K562 (cell line): ENCODE results near the gene CPSF7. TPM values are rescaled to one million over a fixed set of nuclear protein-coding genes. Genes with fewer than 3 reads are reported as not detected.

Source experiments
- ARNT ChIP-seq, 2 experiments: fragments of 450-650 bp; IDR thresholded peaks; 2 replicates each; pipeline ENCODE4 v1.6.1; 2016; ENCODE audit warnings: mild to moderate bottlenecking in 1 of 2
- CEBPG ChIP-seq, 3 experiments: fragments of 200-800 bp in 1 of 3; sonication (Bioruptor generic) in 1 of 3; sonication (generic) in 1 of 3; formaldehyde crosslinking in 1 of 3; IDR thresholded peaks in 2 of 3; conservative IDR thresholded peaks in 1 of 3; 2 replicates each; pipeline versions ENCODE4 v1.6.1 to v1.8.0; 2016 to 2022; ENCODE audit warnings: missing compliant biosample characterization in 2 of 3, missing genetic modification characterization in 2 of 3, mild to moderate bottlenecking in 1 of 3, missing genetic modification reagents in 1 of 3
- CHCHD3 ChIP-seq: fragments of 250-450 bp; sonication (Bioruptor Pico); IDR thresholded peaks from 2 replicates; pipeline ENCODE4 v2.1.2; 2022; ENCODE audit warnings: mild to moderate bottlenecking
- HIVEP1 ChIP-seq: fragments of 250-450 bp; sonication (Bioruptor Pico); IDR thresholded peaks from 2 replicates; pipeline ENCODE4 v1.4.0; 2020; ENCODE audit warnings: mild to moderate bottlenecking
- LARP7 ChIP-seq: fragments of 450-650 bp; IDR thresholded peaks from 2 replicates; pipeline ENCODE4 v1.6.1; 2016
- MBD1 ChIP-seq: fragments of 250-450 bp; sonication (Bioruptor Pico); IDR thresholded peaks from 2 replicates; pipeline ENCODE4 v1.8.0; 2022; ENCODE audit warnings: inconsistent platforms
- MGA ChIP-seq: fragments of 450-650 bp; IDR thresholded peaks from 2 replicates; pipeline ENCODE4 v1.6.1; 2016; ENCODE audit warnings: mild to moderate bottlenecking, moderate library complexity
- PHF21A ChIP-seq: fragments of 450-650 bp; IDR thresholded peaks from 2 replicates; pipeline ENCODE4 v1.6.1; 2017; ENCODE audit warnings: low read depth, borderline replicate concordance
- PREB ChIP-seq: sonication (generic); formaldehyde crosslinking; IDR thresholded peaks from 2 replicates; pipeline ENCODE4 v1.8.1; 2023; ENCODE audit warnings: mild to moderate bottlenecking, missing genetic modification reagents
- ZFP1 ChIP-seq: fragments of 450-650 bp; formaldehyde crosslinking; IDR thresholded peaks from 2 replicates; pipeline ENCODE4 v1.4.0; 2020; ENCODE audit warnings: mild to moderate bottlenecking, mixed read lengths
- ZNF766 ChIP-seq: fragments of 200-800 bp; sonication (Bioruptor generic); conservative IDR thresholded peaks from 2 replicates; pipeline ENCODE4 v1.6.1; 2016; ENCODE audit warnings: missing genetic modification characterization, missing compliant biosample characterization
- ZNF778 ChIP-seq: fragments of 450-650 bp; formaldehyde crosslinking; IDR thresholded peaks from 2 replicates; pipeline ENCODE4 v1.4.0; 2020; ENCODE audit warnings: mild to moderate bottlenecking, moderate library complexity
- ZNF830 ChIP-seq: fragments of 250-450 bp; sonication (Bioruptor Pico); IDR thresholded peaks from 2 replicates; pipeline ENCODE4 v1.5.0; 2021; ENCODE audit warnings: mild to moderate bottlenecking
- polyA plus RNA-seq, 8 experiments: library from polyadenylated mRNA; depleted of rRNA in 4 of 8; stranded (reverse) in 5 of 8; unstranded in 3 of 8; fragments of >200 nt; fragmentation: Nextera tagmentation in 2 of 8; fragmentation: Illumina TruSeq in 1 of 8; extraction: Ambion mirVana in 2 of 8; extraction: Trizol in 1 of 8; gene quantifications; 2 replicates each; pipeline versions ENCODE4 v1.2.1 to v1.2.3, GENCODE V29; 2011 to 2014; ENCODE audit warnings: inconsistent platforms in 1 of 8, missing spikeins in 1 of 8
- total RNA-seq, 7 experiments: library from RNA; depleted of rRNA in 6 of 7; stranded (reverse); fragments of >200 nt in 6 of 7; fragmentation: Illumina TruSeq in 2 of 7; extraction: Trizol in 2 of 7; gene quantifications; 2 replicates each; pipeline versions ENCODE4 v1.2.1 to v1.2.3, GENCODE V29; 2011 to 2021; ENCODE audit warnings: low replicate concordance in 1 of 7

CPSF7 gene
- total and polyA plus RNA-seq, 9 of the 15 experiments (the other 6 are each of a cell fraction or from before 2014, with no cell fraction given) = 14.8 to 104 (median 44.1) TPM

GRCh38 chr11:61362542-61362875 lies 67.3 kb downstream of the CPSF7 start (continued):
- TF ChIP-seq MGA (no peak), LARP7 (0 out of 2 replicates have a peak, but pooled peaks have one; percentile 1), ZNF766 (CRISPR knock-in tag) (0 out of 2 replicates have a peak, but pooled peaks have one; percentile 8), PHF21A (no peak), ZNF778 (CRISPR knock-in tag) (no peak), MBD1 (CRISPR knock-in tag) (no peak), CEBPG (CRISPR knock-in tag; IDR thresholded peaks at IDR 0.05) (no peak), CEBPG (tag; conservative IDR thresholded peaks at IDR 0.05 in 1 of 2, IDR thresholded peaks at IDR 0.05 in 1 of 2) (no peak), CHCHD3 (CRISPR knock-in tag) (no peak), ZFP1 (no peak), ARNT (IDR thresholded peaks at IDR 0.05) (peak in 1 of 2 experiments; percentile 6; a peak in 1 of 4 replicates), HIVEP1 (CRISPR knock-in tag) (no peak), PREB (0 out of 2 replicates have a peak, but pooled peaks have one; percentile 31), ZNF830 (CRISPR knock-in tag) (0 out of 2 replicates have a peak, but pooled peaks have one; percentile 86)
